Neural progenitor cell (in vitro differentiated cells): ENCODE data around the gene RRP1. TPM values are rescaled to one million over a fixed set of nuclear protein-coding genes. Genes with fewer than 3 reads are reported as not detected.

Experiments
- DNase-seq: peaks from one replicate; pipeline ENCODE4 v3.0.0-alpha.2; 2016; ENCODE audit warnings: low spot score
- H2AFZ ChIP-seq: fragments of 200-600 bp; sonication (generic); replicated peaks from 2 replicates; pipeline ENCODE4 v1.6.1; 2016; ENCODE audit warnings: antibody characterized with exemption
- H3F3A ChIP-seq: fragments of 200-600 bp; sonication (generic); 2 replicates; pipeline ENCODE4 v1.6.1; 2016; ENCODE audit warnings: antibody characterized with exemption, low read depth
- H3K27ac ChIP-seq: fragments of 200-600 bp; sonication (generic); 2 replicates; pipeline ENCODE4 v1.5.1; 2016; ENCODE audit warnings: mild to moderate bottlenecking
- H3K27me3 ChIP-seq: fragments of 200-600 bp; sonication (generic); 2 replicates; pipeline ENCODE4 v1.6.1; 2016; ENCODE audit warnings: mild to moderate bottlenecking, moderate library complexity
- H3K36me3 ChIP-seq: fragments of 200-600 bp; sonication (generic); 2 replicates; pipeline ENCODE4 v1.5.1; 2016
- H3K4me1 ChIP-seq: fragments of 200-600 bp; sonication (generic); 2 replicates; pipeline ENCODE4 v1.6.1; 2016; ENCODE audit warnings: mixed run types
- H3K4me2 ChIP-seq: fragments of 200-600 bp; sonication (generic); 2 replicates; pipeline ENCODE4 v1.6.1; 2016
- H3K4me3 ChIP-seq: fragments of 200-600 bp; sonication (generic); 2 replicates; pipeline ENCODE4 v1.5.1; 2016
- H3K79me2 ChIP-seq: fragments of 200-600 bp; sonication (generic); 2 replicates; pipeline ENCODE4 v1.6.1; 2016; ENCODE audit warnings: low read depth
- H3K9ac ChIP-seq: fragments of 200-600 bp; sonication (generic); 2 replicates; pipeline ENCODE4 v1.6.1; 2016
- H3K9me3 ChIP-seq: fragments of 200-600 bp; sonication (generic); 2 replicates; pipeline ENCODE4 v1.5.1; 2016; ENCODE audit warnings: low read depth
- H4K20me1 ChIP-seq: fragments of 200-600 bp; sonication (generic); 2 replicates; pipeline ENCODE4 v1.6.1; 2016; ENCODE audit warnings: low read depth
- H3K27ac Mint-ChIP-seq: 3 replicates; pipeline ENCODE4 v1.8.0; 2021; ENCODE audit warnings: mixed read lengths
- H3K27me3 Mint-ChIP-seq: 2 replicates; pipeline ENCODE4 v1.8.0; 2022; ENCODE audit warnings: low read depth, mild to moderate bottlenecking, inconsistent platforms, moderate library complexity, mixed read lengths; ENCODE audit not compliant: insufficient read depth
- H3K36me3 Mint-ChIP-seq: 3 replicates; pipeline ENCODE4 v1.8.0; 2021; ENCODE audit warnings: mixed read lengths
- H3K4me1 Mint-ChIP-seq: 3 replicates; pipeline ENCODE4 v1.8.0; 2021; ENCODE audit warnings: mixed read lengths
- H3K4me3 Mint-ChIP-seq: 3 replicates; pipeline ENCODE4 v1.8.0; 2021; ENCODE audit warnings: mild to moderate bottlenecking, moderate library complexity, mixed read lengths
- H3K9me3 Mint-ChIP-seq: 3 replicates; pipeline ENCODE4 v1.8.0; 2020; ENCODE audit warnings: mixed read lengths
- EZH2 ChIP-seq: fragments of 200-600 bp; sonication (generic); IDR thresholded peaks from 2 replicates; pipeline ENCODE4 v1.6.1; 2017; ENCODE audit warnings: antibody characterized with exemption, mild to moderate bottlenecking, moderate library complexity
- EZH2phosphoT487 ChIP-seq: fragments of 200-600 bp; sonication (generic); IDR thresholded peaks from 2 replicates; pipeline ENCODE4 v1.6.1; 2017; ENCODE audit warnings: antibody characterized with exemption
- total RNA-seq: library from RNA; depleted of rRNA; stranded (reverse); fragments of >200 nt; gene quantifications from 2 replicates; pipeline ENCODE4 v1.2.3, GENCODE V29; 2015; ENCODE audit warnings: low replicate concordance
- TF ChIP-seq, protein P1 (sequence below): fragments of 200-600 bp; sonication (generic); IDR thresholded peaks from 2 replicates; pipeline ENCODE4 v1.5.1; 2017; ENCODE audit warnings: antibody characterized with exemption, mild to moderate bottlenecking

The RRP1 gene
- total RNA-seq, 1 donor from 2014 or later = 18.4 TPM

- no peak overlapping the region for H3K4me3 Mint-ChIP-seq
- H2AFZ ChIP-seq = no peak overlapping the region
- H3K79me2 ChIP-seq = no peaks in the 10 kb centered on the region
- H3K36me3 ChIP-seq = no peaks in the 10 kb centered on the region
- no peak overlapping the region for H3K4me3 ChIP-seq
- peaks cover 18% of the 10 kb centered on the region for H3F3A ChIP-seq
- no peak for DNase-seq
- no peaks in the 10 kb centered on the region for H3K27me3 ChIP-seq
- no peak overlapping the region for H3K9ac ChIP-seq
- H3K27ac Mint-ChIP-seq = peak overlapping the region; percentile 33
- peaks cover 12% of the 10 kb centered on the region for H3K4me1 Mint-ChIP-seq
- H3K27ac ChIP-seq = no peak overlapping the region
- TF ChIP-seq, protein P1, sequence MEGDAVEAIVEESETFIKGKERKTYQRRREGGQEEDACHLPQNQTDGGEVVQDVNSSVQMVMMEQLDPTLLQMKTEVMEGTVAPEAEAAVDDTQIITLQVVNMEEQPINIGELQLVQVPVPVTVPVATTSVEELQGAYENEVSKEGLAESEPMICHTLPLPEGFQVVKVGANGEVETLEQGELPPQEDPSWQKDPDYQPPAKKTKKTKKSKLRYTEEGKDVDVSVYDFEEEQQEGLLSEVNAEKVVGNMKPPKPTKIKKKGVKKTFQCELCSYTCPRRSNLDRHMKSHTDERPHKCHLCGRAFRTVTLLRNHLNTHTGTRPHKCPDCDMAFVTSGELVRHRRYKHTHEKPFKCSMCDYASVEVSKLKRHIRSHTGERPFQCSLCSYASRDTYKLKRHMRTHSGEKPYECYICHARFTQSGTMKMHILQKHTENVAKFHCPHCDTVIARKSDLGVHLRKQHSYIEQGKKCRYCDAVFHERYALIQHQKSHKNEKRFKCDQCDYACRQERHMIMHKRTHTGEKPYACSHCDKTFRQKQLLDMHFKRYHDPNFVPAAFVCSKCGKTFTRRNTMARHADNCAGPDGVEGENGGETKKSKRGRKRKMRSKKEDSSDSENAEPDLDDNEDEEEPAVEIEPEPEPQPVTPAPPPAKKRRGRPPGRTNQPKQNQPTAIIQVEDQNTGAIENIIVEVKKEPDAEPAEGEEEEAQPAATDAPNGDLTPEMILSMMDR = no peak
- no peak for TF ChIP-seq EZH2phosphoT487
- H3K36me3 Mint-ChIP-seq = no peaks in the 10 kb centered on the region
- peaks cover 8% of the 10 kb centered on the region for H3K4me1 ChIP-seq
- H3K27me3 Mint-ChIP-seq = peaks cover 8% of the 10 kb centered on the region
- H3K9me3 ChIP-seq = no peaks in the 10 kb centered on the region
- no peak overlapping the region for H3K4me2 ChIP-seq
- peaks cover 4% of the 10 kb centered on the region for H3K9me3 Mint-ChIP-seq
- no peaks in the 10 kb centered on the region for H4K20me1 ChIP-seq
Observed at GRCh38 chr21:43781846-43782245, 7.5 kb upstream of the RRP1 start.

DNA sequence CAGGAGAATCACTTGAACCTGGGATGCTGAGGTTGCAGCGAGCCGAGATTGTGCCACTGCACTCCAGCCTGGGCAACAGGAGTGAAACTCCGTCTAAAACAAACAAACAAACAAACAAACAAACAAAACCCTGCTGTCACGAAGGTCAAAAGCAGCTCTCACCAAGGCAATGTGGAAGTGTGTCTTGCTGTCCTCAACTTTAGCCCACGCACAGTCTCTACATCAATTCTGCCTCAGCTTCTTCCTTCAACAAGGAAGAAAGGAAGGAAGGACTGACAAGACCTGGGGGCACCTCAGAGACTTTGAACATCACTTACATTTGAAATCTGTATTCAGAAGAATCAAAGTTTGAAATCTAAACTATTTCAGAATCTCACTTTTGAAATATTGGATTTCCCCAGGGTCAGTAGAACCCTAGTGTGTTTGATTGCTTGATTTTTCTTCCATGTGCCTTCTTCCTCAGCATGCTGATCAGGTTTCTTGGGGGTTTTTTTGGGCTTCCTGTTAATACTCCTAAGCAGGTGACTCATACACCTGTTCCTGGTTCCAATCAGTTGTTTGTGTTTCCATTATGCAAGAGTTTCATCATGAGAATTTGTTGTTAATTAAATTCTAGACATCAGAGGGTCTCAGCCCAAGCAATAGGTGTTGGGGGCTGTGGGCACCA lies 6.8 kb upstream of the RRP1 start:
- H3K9me3 ChIP-seq = no peaks in the 10 kb centered on the region
- H3K9ac ChIP-seq = no peak overlapping the region
- no peaks in the 10 kb centered on the region for H3K36me3 ChIP-seq
- H3K27ac ChIP-seq = no peak overlapping the region
- H3K4me1 ChIP-seq = peaks cover 8% of the 10 kb centered on the region
- TF ChIP-seq, protein P1 = no peak
- no peak for TF ChIP-seq EZH2
- TF ChIP-seq EZH2phosphoT487 = no peak
- no peak overlapping the region for H3K4me2 ChIP-seq
- peaks cover 4% of the 10 kb centered on the region for H3K9me3 Mint-ChIP-seq
- peaks cover 8% of the 10 kb centered on the region for H3K27me3 Mint-ChIP-seq
- peaks cover 11% of the 10 kb centered on the region for H3K4me1 Mint-ChIP-seq
- DNase-seq = no peak
- no peak overlapping the region for H3K4me3 ChIP-seq
- peaks cover 15% of the 10 kb centered on the region for H3F3A ChIP-seq
- no peaks in the 10 kb centered on the region for H3K27me3 ChIP-seq
- H3K27ac Mint-ChIP-seq = no peak overlapping the region
- H3K36me3 Mint-ChIP-seq = no peaks in the 10 kb centered on the region
- H4K20me1 ChIP-seq = no peaks in the 10 kb centered on the region
- no peak overlapping the region for H3K4me3 Mint-ChIP-seq
- H3K79me2 ChIP-seq = no peaks in the 10 kb centered on the region
- no peak overlapping the region for H2AFZ ChIP-seq

DNA sequence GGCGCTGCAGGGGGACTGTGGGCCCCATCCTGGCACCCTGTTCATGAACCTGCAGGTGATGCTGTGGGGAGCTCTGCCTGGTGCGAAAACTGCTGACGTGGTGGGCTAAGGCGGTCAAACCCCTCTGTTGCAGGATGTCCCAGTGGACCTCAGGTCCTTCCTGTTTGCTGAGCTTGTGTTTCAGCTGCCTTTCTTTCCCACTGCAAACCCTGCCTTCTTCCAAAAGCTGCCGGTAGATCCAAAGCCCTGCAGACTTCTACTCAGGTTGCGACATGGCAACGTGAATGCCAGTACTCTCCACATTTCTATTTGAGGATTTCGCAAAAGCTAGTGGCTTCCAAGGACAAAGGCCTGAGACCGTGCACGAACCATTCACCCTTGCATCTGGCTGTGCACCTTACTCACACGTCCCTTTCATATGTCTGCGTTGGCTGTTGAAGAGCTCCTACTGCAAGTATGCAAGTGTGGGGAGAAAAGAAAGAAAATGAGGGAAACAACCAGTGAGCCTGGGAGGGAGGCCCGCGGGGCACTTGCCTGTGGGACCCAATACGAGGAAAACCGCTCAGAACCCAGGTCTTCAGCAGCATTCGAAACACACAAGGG lies 6.2 kb upstream of the RRP1 start:
- Histone ChIP-seq H4K20me1 (no peaks in the 10 kb centered on the region), H3K4me2 (no peak overlapping the region), H3K36me3 (no peaks in the 10 kb centered on the region), H3K79me2 (no peaks in the 10 kb centered on the region), H3F3A (peaks cover 9% of the 10 kb centered on the region), H2AFZ (no peak overlapping the region), H3K9ac (no peak overlapping the region), H3K4me1 (peaks cover 6% of the 10 kb centered on the region), H3K27ac (no peak overlapping the region), H3K9me3 (no peaks in the 10 kb centered on the region), H3K27me3 (no peaks in the 10 kb centered on the region), H3K4me3 (no peak overlapping the region)
- DNase-seq = no peak
- Mint-ChIP-seq H3K9me3 (peaks cover 4% of the 10 kb centered on the region), H3K36me3 (no peaks in the 10 kb centered on the region), H3K4me3 (peak overlapping the region; percentile 28), H3K27ac (no peak overlapping the region), H3K27me3 (peaks cover 8% of the 10 kb centered on the region), H3K4me1 (peaks cover 8% of the 10 kb centered on the region)
- TF ChIP-seq EZH2 (no peak), EZH2phosphoT487 (no peak)
- TF ChIP-seq, protein P1 = no peak
